ENCODE results near the gene GBF1.

GBF1 gene

DNA sequence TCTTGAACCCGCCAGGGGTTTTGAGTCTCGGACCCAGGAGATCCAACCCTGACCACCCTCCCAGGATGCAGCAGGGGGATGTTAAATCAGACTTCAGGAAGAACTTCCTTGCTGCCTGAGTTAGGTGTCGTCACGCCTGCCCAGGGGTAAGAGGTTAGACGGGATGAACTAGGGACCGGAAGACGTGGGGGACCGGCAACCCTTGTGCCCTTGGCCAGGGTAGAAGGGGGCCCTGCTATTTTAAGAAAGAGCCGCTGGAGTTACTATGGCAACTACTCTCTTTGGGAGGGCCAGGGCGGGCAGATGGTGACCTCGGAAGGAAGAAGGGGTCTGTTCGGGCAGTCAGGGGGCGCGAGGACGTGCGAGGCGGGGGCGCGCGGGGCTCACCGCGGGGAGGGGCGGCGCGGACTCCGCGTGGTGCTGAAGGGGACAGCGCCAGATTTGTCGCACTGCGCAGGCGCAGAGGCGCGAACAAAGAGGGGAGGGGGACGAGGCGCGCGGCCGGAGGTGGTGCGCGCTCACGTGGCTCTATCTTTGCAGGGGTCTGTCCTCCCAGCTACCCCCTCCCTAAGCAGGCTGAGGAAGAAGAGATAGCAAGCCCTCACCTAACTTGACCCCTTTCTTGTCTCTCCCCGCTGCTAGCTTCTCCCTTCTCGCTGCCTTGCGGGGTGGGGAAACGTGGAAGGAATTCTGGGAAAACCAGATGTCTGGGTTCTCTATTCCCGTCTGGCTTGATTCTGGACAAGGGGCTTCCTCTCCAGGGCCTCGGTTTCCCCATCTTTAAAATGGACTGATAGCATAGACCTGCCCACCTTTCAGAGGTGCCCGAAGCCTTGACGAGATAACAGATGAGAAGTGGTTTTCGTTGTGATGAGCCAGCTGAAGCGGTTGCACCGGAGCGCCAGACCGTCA is 174.2 kb downstream of the GBF1 start:
- in situ Hi-C loops (cut with MboI; ENCODE audit: low sequenced_read_pairs) = no loop called here

DNA sequence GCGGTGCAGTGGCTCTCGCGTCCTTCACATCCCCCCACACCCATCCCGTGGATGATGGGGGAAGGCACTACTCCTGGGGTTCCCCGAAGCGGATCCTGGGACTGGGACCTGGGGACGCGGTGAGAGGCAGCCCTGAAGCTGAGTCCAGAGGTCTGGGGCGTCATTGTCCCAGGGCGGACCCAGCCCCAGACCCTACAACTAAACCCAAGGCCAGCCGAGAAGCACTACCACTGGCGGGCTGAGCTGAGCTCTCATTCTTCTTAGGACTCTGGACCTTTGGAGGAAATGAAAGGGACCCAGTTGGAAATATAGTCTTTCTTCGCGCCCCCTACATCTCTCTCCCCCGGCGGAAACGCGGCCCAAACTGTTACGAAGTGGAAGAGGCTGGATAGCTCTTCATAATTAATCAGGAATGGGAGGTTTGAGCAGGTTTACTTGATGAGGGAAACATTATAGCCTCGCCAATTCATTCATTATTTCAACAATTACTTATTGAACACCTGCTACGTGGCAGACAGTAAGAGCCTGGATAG is 174.9 kb downstream of the GBF1 start:
- in situ Hi-C loops (cut with MboI; ENCODE audit: low sequenced_read_pairs) = no loop called here

DNA sequence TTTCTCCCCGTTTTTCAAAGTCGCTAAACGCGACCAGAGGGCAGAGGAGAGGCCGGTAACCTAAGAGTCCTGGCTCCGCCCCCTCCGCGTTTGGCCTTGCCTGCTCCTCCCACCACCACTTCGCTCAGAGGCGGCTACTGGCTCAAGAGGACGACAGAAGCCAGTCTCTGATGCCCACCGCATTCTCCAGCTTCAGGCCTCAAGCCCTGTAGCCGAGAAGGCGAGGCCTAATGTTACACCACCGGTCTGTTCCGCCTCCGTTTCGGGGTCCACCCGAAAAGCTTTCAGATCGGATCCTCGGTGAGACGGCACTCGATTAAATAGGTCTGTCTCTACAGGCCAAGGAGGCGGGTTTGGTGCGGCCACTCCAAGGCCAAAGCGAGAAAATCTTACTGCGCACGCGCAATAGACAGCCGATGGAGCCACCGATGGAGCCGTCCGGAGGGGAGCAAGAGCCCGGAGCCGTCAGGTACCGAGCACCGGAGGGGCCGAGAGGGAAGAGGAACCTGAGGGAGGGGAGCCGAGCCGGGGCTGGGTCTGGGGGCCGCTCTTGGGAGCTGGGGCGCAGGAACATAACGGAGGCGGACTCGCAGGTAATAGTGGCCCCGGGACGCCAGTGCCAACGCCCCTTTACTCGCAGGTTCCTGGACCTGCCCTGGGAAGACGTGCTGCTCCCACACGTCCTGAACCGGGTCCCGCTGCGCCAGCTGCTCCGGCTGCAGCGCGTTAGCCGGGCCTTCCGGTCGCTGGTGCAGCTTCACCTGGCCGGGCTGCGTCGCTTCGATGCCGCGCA is 175.6 kb downstream of the GBF1 start, which contains the start of gene FBXL15:
FBXL15 (plus strand) TSS at position 123 of the 793 bp plus-strand sequence; CDS start at position 417, 294 bp downstream.
- in situ Hi-C loops (cut with MboI; ENCODE audit: low sequenced_read_pairs) = no loop called here

DNA sequence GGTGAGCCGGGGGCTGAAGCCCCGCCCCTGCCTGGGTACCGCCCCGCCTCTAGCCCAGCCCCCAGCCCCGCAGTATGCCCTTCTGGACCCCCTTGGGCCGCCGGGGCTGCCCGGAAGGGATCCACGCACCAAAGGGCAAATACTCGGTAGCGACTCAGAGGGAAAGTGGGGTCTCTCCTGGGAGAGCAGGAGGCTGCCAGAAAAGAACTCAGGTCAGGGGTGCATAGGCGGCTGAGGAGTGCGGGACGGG is 176.1 kb downstream of the GBF1 start:
- in situ Hi-C loops (cut with MboI; ENCODE audit: low sequenced_read_pairs) = no loop called here

DNA sequence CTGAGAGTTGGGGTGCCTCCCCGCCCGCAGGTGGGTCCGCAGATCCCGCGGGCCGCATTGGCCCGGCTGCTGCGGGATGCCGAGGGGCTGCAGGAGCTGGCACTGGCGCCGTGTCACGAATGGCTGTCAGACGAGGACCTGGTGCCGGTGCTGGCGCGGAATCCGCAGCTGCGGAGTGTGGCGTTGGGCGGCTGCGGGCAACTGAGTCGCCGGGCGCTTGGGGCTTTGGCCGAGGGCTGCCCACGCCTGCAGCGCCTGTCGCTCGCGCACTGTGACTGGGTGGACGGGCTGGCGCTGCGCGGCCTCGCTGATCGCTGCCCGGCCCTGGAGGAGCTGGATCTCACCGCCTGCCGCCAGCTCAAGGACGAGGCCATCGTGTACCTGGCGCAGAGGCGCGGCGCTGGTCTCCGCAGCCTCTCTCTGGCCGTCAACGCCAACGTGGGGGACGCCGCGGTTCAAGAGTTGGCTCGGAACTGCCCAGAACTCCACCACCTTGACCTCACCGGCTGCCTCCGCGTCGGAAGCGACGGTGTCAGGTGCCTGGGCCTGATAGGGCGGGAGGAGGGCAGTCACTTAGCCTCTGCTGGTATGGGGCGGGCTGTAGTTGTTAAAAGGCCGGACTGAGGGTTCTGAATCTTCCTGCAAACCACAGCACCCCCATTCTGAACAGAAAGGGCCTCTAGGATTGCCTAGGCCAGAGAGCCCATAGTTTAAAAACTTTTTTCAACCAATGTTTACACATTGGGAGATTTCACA is 176.6 kb downstream of the GBF1 start:
- in situ Hi-C loops (cut with MboI; ENCODE audit: low sequenced_read_pairs) = no loop called here

DNA sequence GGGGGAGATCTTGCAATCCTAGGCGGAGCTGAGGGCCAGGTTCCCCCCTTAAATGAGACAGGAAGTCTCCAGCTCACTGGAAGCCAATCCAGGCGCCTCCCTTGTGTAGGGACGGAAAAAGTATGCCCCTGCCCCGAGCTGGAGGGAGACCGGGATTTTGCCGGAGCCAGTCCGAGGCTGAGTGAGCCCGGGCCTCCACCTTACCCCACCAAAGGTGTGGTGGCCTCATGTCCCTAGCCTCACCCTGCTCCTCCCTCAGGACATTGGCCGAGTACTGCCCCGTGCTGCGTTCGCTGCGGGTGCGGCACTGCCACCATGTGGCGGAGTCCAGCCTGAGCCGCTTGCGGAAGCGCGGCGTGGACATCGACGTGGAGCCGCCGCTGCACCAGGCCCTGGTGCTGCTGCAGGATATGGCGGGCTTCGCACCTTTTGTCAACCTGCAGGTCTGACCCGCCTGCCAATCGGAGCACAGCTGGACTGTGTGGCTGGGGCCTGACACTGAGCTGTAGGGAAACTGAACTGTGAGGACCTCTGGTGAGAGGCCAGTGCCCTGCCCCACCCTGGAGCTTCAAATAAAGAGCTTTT is 177.3 kb downstream of the GBF1 start:
- in situ Hi-C loops (cut with MboI; ENCODE audit: low sequenced_read_pairs) = no loop called here

DNA sequence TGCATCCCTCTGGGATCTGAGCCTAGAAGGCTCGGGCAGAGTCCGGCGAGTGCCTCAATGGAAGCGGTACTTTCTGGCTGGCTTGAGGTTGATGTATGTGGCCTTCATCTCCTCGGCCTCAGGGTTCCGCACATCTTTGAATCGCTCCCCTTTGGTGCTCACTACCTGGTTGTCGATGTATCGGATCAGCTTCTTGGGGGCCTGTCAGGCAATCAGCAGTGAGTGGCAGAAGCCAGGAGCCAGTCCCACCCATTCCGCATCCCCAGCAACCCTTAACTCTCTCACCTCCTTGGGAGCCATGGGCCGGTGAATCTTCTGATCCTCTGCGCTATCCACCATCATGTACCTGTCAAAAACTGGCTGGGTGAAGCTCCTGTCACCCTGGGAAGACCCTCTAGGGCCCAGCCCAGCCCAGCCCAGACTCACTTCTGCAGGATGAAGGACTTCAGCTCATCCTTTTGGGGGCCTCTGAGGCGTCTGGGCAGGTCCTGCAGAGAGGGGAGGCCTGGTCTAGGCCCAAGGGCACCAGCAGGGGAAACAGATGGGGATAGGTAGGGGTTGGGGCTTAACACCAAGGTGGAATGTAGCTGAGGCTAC is 178.1 kb downstream of the GBF1 start:
- in situ Hi-C loops (cut with MboI; ENCODE audit: low sequenced_read_pairs) = no loop called here

DNA sequence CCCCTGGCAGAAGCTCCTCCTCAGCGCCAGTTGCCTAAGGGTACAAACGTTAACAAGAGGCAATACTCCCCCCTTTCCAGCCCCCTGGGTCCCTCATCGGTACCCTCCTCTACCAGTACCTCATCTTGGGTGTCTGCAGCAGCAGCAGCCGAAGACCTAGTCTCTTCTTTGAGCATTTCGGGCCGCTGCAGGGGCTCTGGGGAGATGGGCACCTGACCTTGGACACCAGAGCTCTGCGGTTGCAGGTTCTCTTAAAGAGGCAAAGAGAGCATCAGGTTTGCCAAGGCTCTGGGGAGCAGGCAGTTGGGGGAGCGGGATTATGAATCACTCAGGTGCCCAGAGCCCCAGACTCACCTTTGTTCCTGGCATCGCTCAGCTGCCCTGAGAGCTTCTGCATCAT is 178.8 kb downstream of the GBF1 start:
- in situ Hi-C loops (cut with MboI; ENCODE audit: low sequenced_read_pairs) = no loop called here

DNA sequence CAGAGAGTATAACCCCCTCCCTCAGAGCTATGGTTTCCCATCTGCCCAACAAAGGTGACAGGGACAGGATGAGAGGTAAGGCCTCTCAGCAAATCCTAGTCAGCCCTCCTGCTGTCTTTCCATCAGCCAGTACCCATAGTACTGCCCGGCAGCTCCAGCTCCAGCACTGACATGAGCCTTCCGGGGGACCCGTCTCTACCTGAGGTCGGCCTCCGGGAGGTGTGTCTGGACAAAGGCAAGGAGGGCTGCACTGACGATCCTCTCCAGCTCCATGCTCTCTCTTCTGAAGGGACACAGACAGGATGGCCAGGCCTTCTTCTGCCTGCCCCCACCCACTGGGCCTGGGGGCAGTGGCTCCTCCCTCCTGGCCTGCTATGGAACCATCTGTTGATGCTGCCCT is 179.6 kb downstream of the GBF1 start:
- in situ Hi-C loops (cut with MboI; ENCODE audit: low sequenced_read_pairs) = no loop called here

DNA sequence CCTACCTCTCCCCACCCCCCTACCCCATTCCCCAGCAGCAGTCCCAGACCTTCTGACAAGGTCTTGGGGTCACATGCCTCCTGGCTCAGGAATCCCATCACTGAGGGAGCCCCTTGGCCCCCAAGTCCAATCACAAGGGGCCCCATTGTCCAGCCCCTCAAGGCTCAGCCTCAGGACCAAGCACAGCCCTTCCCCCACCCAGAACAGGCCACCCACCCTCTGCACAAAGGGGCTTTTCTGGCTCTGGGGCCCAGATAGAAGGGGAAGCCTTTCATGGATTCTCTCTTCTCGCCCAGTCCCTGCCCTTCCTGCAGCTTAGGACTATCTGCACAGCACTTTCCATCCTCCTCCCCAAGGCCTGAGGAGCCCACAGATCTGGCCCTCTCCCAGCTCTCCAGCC is 180.1 kb downstream of the GBF1 start:
- in situ Hi-C loops (cut with MboI; ENCODE audit: low sequenced_read_pairs) = no loop called here

DNA sequence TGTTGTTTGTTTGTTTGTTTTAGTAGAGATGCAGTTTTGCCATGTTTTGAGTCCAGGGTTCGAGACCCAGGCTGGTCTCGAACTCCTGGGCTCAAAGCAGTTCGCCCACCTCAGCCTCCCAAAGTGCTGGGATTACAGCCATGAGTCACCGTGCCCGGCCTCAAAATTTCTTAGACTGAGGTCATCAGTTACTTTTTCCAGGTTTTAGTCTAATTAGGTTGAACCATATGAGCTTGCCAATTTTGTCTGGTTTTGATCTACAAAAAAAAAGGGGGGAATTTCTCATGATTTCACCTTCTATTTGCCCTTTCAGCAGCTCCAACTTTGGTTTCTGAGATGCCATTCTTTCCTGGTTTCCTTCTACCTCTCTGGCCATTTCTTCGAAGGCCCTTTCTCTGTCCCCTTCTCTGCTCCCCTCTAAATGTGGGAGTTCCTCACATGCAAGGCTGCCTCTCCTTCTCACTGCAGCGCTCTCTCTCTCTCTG is 181.5 kb downstream of the GBF1 start:
- in situ Hi-C loops (cut with MboI; ENCODE audit: low sequenced_read_pairs) = no loop called here

DNA sequence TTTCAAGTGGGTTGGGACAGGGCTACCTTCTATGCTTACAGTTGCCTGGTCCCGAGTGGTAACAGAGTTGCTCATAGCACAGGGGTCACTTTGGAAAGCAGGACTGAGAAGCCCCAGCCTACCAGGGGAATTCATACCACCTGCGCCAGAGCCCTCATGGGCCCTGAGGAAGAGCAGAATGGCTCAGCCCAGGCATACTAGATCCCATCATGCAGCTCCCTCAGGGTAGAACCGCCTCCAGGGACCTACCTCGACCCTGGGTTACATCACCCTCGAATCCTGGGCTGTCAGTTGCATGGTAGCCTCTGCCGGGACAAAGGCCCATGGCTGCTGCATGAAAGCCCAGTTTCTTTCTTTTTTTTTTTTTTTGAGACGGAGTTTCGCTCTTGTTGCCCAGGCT is 184.1 kb downstream of the GBF1 start:
- in situ Hi-C loops (cut with MboI; ENCODE audit: low sequenced_read_pairs) = no loop called here

DNA sequence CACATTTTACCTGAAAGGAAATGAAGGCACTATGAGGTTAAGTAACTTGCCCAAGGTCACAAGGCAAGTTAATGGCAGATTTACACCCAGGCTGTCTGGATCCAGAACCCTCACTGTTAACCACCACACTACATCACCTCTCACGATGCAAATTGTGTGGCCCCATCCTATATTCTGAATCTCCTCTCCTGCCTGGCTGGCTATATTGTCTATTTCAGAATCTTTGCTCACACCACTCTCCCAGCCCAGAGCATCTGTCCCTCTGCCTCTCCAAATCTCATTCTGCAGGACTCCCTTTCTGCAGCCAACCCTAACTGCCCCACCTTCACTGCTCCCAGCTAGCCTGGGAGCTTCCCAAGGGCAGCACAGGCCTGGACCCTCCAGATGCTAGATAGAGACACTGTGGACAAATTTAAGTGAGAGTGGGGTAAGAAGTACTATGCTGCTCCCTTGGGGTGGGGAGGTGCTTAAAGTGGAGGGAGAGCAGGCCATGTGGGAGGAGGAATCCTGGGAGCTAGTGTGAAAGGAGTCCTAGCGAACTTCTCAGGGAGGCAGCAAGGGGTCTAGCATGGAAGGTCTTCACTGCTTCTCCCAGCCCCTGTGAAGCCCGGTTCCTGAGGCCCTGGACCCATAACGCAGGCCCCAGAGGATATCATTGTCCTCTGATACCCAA is 186.3 kb downstream of the GBF1 start:
- in situ Hi-C loops (cut with MboI; ENCODE audit: low sequenced_read_pairs) = no loop called here

Data from HL-60/S4 treated with phorbol 12-myristate 13-acetate at 8.2 ng/mL for 4 days and 3 days (cell line).